ENCODE measurements around the gene PNN. TPM values are rescaled to one million over a fixed set of nuclear protein-coding genes. Genes with fewer than 3 reads are reported as not detected.

Gene PNN
- total and polyA plus RNA-seq, 2 of the 8 experiments (the other 6 are each of a cell fraction or from before 2014, with no cell fraction given), result 27.5 to 121 TPM

GRCh38 chr14:39175445-39176262, 600 bp downstream of the PNN start (continued):
- TF ChIP-seq, protein P1, sequence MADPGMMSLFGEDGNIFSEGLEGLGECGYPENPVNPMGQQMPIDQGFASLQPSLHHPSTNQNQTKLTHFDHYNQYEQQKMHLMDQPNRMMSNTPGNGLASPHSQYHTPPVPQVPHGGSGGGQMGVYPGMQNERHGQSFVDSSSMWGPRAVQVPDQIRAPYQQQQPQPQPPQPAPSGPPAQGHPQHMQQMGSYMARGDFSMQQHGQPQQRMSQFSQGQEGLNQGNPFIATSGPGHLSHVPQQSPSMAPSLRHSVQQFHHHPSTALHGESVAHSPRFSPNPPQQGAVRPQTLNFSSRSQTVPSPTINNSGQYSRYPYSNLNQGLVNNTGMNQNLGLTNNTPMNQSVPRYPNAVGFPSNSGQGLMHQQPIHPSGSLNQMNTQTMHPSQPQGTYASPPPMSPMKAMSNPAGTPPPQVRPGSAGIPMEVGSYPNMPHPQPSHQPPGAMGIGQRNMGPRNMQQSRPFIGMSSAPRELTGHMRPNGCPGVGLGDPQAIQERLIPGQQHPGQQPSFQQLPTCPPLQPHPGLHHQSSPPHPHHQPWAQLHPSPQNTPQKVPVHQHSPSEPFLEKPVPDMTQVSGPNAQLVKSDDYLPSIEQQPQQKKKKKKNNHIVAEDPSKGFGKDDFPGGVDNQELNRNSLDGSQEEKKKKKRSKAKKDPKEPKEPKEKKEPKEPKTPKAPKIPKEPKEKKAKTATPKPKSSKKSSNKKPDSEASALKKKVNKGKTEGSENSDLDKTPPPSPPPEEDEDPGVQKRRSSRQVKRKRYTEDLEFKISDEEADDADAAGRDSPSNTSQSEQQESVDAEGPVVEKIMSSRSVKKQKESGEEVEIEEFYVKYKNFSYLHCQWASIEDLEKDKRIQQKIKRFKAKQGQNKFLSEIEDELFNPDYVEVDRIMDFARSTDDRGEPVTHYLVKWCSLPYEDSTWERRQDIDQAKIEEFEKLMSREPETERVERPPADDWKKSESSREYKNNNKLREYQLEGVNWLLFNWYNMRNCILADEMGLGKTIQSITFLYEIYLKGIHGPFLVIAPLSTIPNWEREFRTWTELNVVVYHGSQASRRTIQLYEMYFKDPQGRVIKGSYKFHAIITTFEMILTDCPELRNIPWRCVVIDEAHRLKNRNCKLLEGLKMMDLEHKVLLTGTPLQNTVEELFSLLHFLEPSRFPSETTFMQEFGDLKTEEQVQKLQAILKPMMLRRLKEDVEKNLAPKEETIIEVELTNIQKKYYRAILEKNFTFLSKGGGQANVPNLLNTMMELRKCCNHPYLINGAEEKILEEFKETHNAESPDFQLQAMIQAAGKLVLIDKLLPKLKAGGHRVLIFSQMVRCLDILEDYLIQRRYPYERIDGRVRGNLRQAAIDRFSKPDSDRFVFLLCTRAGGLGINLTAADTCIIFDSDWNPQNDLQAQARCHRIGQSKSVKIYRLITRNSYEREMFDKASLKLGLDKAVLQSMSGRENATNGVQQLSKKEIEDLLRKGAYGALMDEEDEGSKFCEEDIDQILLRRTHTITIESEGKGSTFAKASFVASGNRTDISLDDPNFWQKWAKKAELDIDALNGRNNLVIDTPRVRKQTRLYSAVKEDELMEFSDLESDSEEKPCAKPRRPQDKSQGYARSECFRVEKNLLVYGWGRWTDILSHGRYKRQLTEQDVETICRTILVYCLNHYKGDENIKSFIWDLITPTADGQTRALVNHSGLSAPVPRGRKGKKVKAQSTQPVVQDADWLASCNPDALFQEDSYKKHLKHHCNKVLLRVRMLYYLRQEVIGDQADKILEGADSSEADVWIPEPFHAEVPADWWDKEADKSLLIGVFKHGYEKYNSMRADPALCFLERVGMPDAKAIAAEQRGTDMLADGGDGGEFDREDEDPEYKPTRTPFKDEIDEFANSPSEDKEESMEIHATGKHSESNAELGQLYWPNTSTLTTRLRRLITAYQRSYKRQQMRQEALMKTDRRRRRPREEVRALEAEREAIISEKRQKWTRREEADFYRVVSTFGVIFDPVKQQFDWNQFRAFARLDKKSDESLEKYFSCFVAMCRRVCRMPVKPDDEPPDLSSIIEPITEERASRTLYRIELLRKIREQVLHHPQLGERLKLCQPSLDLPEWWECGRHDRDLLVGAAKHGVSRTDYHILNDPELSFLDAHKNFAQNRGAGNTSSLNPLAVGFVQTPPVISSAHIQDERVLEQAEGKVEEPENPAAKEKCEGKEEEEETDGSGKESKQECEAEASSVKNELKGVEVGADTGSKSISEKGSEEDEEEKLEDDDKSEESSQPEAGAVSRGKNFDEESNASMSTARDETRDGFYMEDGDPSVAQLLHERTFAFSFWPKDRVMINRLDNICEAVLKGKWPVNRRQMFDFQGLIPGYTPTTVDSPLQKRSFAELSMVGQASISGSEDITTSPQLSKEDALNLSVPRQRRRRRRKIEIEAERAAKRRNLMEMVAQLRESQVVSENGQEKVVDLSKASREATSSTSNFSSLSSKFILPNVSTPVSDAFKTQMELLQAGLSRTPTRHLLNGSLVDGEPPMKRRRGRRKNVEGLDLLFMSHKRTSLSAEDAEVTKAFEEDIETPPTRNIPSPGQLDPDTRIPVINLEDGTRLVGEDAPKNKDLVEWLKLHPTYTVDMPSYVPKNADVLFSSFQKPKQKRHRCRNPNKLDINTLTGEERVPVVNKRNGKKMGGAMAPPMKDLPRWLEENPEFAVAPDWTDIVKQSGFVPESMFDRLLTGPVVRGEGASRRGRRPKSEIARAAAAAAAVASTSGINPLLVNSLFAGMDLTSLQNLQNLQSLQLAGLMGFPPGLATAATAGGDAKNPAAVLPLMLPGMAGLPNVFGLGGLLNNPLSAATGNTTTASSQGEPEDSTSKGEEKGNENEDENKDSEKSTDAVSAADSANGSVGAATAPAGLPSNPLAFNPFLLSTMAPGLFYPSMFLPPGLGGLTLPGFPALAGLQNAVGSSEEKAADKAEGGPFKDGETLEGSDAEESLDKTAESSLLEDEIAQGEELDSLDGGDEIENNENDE (IDR thresholded peaks at IDR 0.05; ENCODE audit: insufficient replicate concordance, low read length), result no peak
- TF ChIP-seq CBX5 (IDR thresholded peaks at IDR 0.05; ENCODE audit: low read depth, low read length), result no peak
- peak; percentile 34; the same call in 1 of the 2 replicates for TF ChIP-seq PHF8 (conservative IDR thresholded peaks at IDR 0.05; ENCODE audit: low read depth, low read length)
- TF ChIP-seq RBBP5 (IDR thresholded peaks at IDR 0.05; ENCODE audit: borderline replicate concordance, low read depth, low read length), result peak; percentile 57
- TF ChIP-seq, protein P2, sequence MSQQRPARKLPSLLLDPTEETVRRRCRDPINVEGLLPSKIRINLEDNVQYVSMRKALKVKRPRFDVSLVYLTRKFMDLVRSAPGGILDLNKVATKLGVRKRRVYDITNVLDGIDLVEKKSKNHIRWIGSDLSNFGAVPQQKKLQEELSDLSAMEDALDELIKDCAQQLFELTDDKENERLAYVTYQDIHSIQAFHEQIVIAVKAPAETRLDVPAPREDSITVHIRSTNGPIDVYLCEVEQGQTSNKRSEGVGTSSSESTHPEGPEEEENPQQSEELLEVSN (IDR thresholded peaks at IDR 0.05), result peak; percentile 33; the same call in 1 of the 2 replicates
